ENCODE data around the gene IPO4. TPM values are rescaled to one million over a fixed set of nuclear protein-coding genes. Genes with fewer than 3 reads are reported as not detected.

Gene IPO4
- total and polyA plus RNA-seq, 2 of the 13 experiments (the other 11 are each of a cell fraction or from before 2014, with no cell fraction given) = 39.0 to 179 TPM

DNA sequence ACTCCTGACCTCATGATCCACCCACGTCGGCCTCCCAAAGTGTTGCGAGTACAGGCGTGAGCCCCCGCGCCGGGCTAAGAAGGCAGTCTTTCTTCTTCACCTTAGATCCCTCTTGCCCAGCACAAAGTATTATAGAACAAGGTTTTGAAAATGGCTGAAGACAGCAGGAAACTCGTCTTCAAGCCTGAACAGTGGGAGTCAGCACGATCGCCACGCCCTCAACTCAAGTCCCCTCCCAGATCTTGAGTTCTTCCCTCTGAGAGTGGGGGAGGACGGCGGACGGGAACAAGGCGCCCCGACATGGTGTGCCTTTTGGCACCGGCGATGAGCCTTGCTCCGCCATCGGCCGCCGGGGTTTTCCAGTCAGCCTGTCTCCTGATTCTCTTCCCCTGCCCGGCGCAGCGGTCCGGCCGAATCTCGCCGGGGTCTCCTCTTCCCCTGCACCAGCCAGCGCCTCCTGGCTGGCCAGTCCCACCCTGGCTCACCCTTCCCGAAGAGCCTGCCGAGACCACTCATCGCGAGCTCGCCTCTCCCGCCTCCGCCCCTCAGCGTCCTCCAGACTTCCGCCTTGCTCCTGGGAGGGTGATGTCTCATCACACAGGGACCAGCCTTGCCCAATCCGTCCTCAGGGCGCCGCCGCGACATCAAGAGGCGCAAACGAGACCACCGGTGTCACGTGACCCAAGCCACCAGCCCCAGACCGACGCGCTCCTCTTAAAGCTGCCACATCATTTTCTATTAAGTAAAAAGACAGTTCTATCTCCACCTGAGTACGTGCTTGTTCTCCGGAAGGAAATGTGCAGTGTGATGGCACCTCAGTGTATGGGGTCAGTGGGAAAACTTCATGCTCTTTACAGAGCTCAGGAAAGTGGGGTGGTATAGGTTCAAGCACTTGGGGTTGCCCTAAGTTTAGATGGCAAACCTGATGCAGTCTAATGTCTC is 24.6 kb upstream of the IPO4 start, which contains the start of gene CHMP4A (continued):
- TF ChIP-seq, protein P1, sequence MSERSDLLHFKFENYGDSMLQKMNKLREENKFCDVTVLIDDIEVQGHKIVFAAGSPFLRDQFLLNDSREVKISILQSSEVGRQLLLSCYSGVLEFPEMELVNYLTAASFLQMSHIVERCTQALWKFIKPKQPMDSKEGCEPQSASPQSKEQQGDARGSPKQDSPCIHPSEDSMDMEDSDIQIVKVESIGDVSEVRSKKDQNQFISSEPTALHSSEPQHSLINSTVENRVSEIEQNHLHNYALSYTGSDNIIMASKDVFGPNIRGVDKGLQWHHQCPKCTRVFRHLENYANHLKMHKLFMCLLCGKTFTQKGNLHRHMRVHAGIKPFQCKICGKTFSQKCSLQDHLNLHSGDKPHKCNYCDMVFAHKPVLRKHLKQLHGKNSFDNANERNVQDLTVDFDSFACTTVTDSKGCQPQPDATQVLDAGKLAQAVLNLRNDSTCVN (CRISPR knock-in tag; IDR thresholded peaks at IDR 0.05; ENCODE audit: borderline replicate concordance) = peak; percentile 90
- TF ChIP-seq ZSCAN30 (CRISPR knock-in tag; IDR thresholded peaks at IDR 0.05) = no peak; the same call in 1 of the 2 replicates
- TF ChIP-seq TBL1XR1 (IDR thresholded peaks at IDR 0.05; ENCODE audit: borderline replicate concordance, low read length, partially characterized antibody) = peak; percentile 80
- TF ChIP-seq KMT2B (CRISPR knock-in tag; IDR thresholded peaks at IDR 0.05) = peak; percentile 92; the same call in 1 of the 2 replicates
- TF ChIP-seq, protein P2, sequence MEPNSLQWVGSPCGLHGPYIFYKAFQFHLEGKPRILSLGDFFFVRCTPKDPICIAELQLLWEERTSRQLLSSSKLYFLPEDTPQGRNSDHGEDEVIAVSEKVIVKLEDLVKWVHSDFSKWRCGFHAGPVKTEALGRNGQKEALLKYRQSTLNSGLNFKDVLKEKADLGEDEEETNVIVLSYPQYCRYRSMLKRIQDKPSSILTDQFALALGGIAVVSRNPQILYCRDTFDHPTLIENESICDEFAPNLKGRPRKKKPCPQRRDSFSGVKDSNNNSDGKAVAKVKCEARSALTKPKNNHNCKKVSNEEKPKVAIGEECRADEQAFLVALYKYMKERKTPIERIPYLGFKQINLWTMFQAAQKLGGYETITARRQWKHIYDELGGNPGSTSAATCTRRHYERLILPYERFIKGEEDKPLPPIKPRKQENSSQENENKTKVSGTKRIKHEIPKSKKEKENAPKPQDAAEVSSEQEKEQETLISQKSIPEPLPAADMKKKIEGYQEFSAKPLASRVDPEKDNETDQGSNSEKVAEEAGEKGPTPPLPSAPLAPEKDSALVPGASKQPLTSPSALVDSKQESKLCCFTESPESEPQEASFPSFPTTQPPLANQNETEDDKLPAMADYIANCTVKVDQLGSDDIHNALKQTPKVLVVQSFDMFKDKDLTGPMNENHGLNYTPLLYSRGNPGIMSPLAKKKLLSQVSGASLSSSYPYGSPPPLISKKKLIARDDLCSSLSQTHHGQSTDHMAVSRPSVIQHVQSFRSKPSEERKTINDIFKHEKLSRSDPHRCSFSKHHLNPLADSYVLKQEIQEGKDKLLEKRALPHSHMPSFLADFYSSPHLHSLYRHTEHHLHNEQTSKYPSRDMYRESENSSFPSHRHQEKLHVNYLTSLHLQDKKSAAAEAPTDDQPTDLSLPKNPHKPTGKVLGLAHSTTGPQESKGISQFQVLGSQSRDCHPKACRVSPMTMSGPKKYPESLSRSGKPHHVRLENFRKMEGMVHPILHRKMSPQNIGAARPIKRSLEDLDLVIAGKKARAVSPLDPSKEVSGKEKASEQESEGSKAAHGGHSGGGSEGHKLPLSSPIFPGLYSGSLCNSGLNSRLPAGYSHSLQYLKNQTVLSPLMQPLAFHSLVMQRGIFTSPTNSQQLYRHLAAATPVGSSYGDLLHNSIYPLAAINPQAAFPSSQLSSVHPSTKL (CRISPR knock-in tag; IDR thresholded peaks at IDR 0.05) = peak; percentile 88; the same call in 1 of the 2 replicates
- 0 out of 2 replicates have a peak, but pooled peaks have one; percentile 86 for TF ChIP-seq NCOA5 (CRISPR knock-in tag; IDR thresholded peaks at IDR 0.05)
- TF ChIP-seq, protein P3, sequence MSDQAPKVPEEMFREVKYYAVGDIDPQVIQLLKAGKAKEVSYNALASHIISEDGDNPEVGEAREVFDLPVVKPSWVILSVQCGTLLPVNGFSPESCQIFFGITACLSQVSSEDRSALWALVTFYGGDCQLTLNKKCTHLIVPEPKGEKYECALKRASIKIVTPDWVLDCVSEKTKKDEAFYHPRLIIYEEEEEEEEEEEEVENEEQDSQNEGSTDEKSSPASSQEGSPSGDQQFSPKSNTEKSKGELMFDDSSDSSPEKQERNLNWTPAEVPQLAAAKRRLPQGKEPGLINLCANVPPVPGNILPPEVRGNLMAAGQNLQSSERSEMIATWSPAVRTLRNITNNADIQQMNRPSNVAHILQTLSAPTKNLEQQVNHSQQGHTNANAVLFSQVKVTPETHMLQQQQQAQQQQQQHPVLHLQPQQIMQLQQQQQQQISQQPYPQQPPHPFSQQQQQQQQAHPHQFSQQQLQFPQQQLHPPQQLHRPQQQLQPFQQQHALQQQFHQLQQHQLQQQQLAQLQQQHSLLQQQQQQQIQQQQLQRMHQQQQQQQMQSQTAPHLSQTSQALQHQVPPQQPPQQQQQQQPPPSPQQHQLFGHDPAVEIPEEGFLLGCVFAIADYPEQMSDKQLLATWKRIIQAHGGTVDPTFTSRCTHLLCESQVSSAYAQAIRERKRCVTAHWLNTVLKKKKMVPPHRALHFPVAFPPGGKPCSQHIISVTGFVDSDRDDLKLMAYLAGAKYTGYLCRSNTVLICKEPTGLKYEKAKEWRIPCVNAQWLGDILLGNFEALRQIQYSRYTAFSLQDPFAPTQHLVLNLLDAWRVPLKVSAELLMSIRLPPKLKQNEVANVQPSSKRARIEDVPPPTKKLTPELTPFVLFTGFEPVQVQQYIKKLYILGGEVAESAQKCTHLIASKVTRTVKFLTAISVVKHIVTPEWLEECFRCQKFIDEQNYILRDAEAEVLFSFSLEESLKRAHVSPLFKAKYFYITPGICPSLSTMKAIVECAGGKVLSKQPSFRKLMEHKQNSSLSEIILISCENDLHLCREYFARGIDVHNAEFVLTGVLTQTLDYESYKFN (CRISPR knock-in tag; conservative IDR thresholded peaks at IDR 0.05) = peak; percentile 60
- TF ChIP-seq NCOA2 (CRISPR knock-in tag; IDR thresholded peaks at IDR 0.05) = peak; percentile 68; the same call in 1 of the 2 replicates
- peak; percentile 88 for TF ChIP-seq RXRA (CRISPR knock-in tag; IDR thresholded peaks at IDR 0.05)
- peak; percentile 93 for TF ChIP-seq SKI (IDR thresholded peaks at IDR 0.05; ENCODE audit: partially characterized antibody)
- TF ChIP-seq TAF1 (CRISPR knock-in tag; IDR thresholded peaks at IDR 0.05) = peak; percentile 98
- TF ChIP-seq ZNF883 (CRISPR knock-in tag; IDR thresholded peaks at IDR 0.05; ENCODE audit: not compliant biosample characterization) = peak; percentile 99
- no peak for TF ChIP-seq ZNF432 (CRISPR knock-in tag; IDR thresholded peaks at IDR 0.05; ENCODE audit: borderline replicate concordance)

Data from HepG2 (cell line).